GM21619 (cell line): ENCODE data around the gene SWSAP1.
A peak's percentile ranks its signal among the peaks of the same experiment; 100 is the strongest.
"Not testable (repeated sequence)": the region's sequence is repeated elsewhere in the genome, so short reads cannot be mapped to it uniquely, and the experiment has no call there.

ENCODE experiments used
- ATAC-seq: cut with Tn5 transposase; IDR thresholded peaks from one replicate; pipeline ENCODE4 v1.9.1; 2021; ENCODE audit not compliant: unreplicated experiment

SWSAP1 gene

GRCh38 chr19:11374433-11375142, at the start of gene SWSAP1:
TSS of gene SWSAP1 (plus strand) at chr19:11374666. CDS start at chr19:11374681, 15 bp downstream.
- peak; percentile 80 for ATAC-seq

- ATAC-seq, result no peak
Observed at GRCh38 chr19:11324748-11325389, 49.6 kb upstream of the SWSAP1 start.

- no peak for ATAC-seq
Observed at GRCh38 chr19:11325544-11325943, 48.9 kb upstream of the SWSAP1 start.

- ATAC-seq, result no peak
Observed at GRCh38 chr19:11330127-11330526, 44.3 kb upstream of the SWSAP1 start.

GRCh38 chr19:11331502-11331901, 43.0 kb upstream of the SWSAP1 start:
- no peak for ATAC-seq

GRCh38 chr19:11332822-11333221, 41.6 kb upstream of the SWSAP1 start:
- no peak for ATAC-seq

- ATAC-seq, result not testable (repeated sequence)
Observed at GRCh38 chr19:11333838-11334237, 40.6 kb upstream of the SWSAP1 start.

GRCh38 chr19:11335449-11336146, 38.9 kb upstream of the SWSAP1 start:
- ATAC-seq, result no peak

GRCh38 chr19:11337080-11337479, 37.4 kb upstream of the SWSAP1 start:
- ATAC-seq, result no peak

- ATAC-seq, result no peak
Observed at GRCh38 chr19:11338121-11338520, 36.3 kb upstream of the SWSAP1 start.

GRCh38 chr19:11338569-11339253, 35.8 kb upstream of the SWSAP1 start:
- ATAC-seq, result no peak

- no peak for ATAC-seq
Observed at GRCh38 chr19:11339254-11340098, 35.0 kb upstream of the SWSAP1 start, which contains the start of gene RAB3D. TSS of gene RAB3D (minus strand) at chr19:11339657. CDS start at chr19:11337399, 2,258 bp downstream.

GRCh38 chr19:11340099-11340467, 34.4 kb upstream of the SWSAP1 start:
- not testable (repeated sequence) for ATAC-seq

- ATAC-seq, result no peak
Observed at GRCh38 chr19:11342429-11342828, 32.0 kb upstream of the SWSAP1 start.

GRCh38 chr19:11345122-11345803, 29.2 kb upstream of the SWSAP1 start:
- ATAC-seq, result no peak

GRCh38 chr19:11346104-11346940, 28.1 kb upstream of the SWSAP1 start, which contains the start of the genes CCDC159 and TMEM205:
TSS of gene CCDC159 (plus strand) at chr19:11346519. CDS start at chr19:11346607, 88 bp downstream.
TSS of gene TMEM205 (minus strand) at chr19:11346268. CDS start at chr19:11345619, 649 bp downstream.
- ATAC-seq, result peak; percentile 82

GRCh38 chr19:11347546-11348039, 26.9 kb upstream of the SWSAP1 start:
- ATAC-seq, result no peak

- no peak for ATAC-seq
Observed at GRCh38 chr19:11349171-11349570, 25.3 kb upstream of the SWSAP1 start.
